Mesendoderm (in vitro differentiated cells): ENCODE data around the gene GTF2IRD2.
"Not testable (repeated sequence)": the region's sequence is repeated elsewhere in the genome, so short reads cannot be mapped to it uniquely, and the experiment has no call there.

ENCODE experiments used
- DNase-seq: peaks from one replicate; pipeline ENCODE4 v3.0.0; 2013
- H2AK5ac ChIP-seq: 2 replicates; pipeline ENCODE4 v1.6.1; 2013; ENCODE audit warnings: low read length, inconsistent platforms
- H2BK120ac ChIP-seq: 2 replicates; pipeline ENCODE4 v1.6.1; 2013; ENCODE audit warnings: low read depth, mild to moderate bottlenecking, low read length, moderate library complexity, mixed read lengths
- H2BK15ac ChIP-seq: replicated peaks from 2 replicates; pipeline ENCODE4 v1.6.1; 2013; ENCODE audit warnings: low read depth, mild to moderate bottlenecking, moderate library complexity
- H2BK5ac ChIP-seq: 2 replicates; pipeline ENCODE4 v1.6.1; 2013; ENCODE audit warnings: low read length, inconsistent platforms
- H3K18ac ChIP-seq: 2 replicates; pipeline ENCODE4 v1.6.1; 2013; ENCODE audit warnings: mild to moderate bottlenecking, low read length, mixed read lengths
- H3K23ac ChIP-seq: one replicate; pipeline ENCODE4 v1.6.1; 2013; ENCODE audit warnings: low read length
- H3K27ac ChIP-seq: 2 replicates; pipeline ENCODE4 v1.5.1; 2013; ENCODE audit warnings: low read depth, mild to moderate bottlenecking, inconsistent platforms, low read length, moderate library complexity
- H3K27me3 ChIP-seq: 2 replicates; pipeline ENCODE4 v1.6.1; 2013; ENCODE audit warnings: low read length, control low read depth, mild to moderate bottlenecking, inconsistent platforms; ENCODE audit not compliant: insufficient read depth, poor library complexity
- H3K36me3 ChIP-seq: 2 replicates; pipeline ENCODE4 v1.6.1; 2013; ENCODE audit warnings: low read length, inconsistent platforms; ENCODE audit not compliant: control insufficient read depth, insufficient read depth
- H3K4ac ChIP-seq: one replicate; pipeline ENCODE4 v1.6.1; 2013; ENCODE audit warnings: low read depth, mild to moderate bottlenecking, low read length, moderate library complexity
- H3K4me1 ChIP-seq: 2 replicates; pipeline ENCODE4 v1.6.1; 2013; ENCODE audit warnings: low read depth, low read length, inconsistent platforms; ENCODE audit not compliant: control insufficient read depth
- H3K4me2 ChIP-seq: 2 replicates; pipeline ENCODE4 v1.6.1; 2013; ENCODE audit warnings: low read length
- H3K4me3 ChIP-seq: 2 replicates; pipeline ENCODE4 v1.5.1; 2013; ENCODE audit warnings: mild to moderate bottlenecking, low read length
- H3K56ac ChIP-seq: one replicate; pipeline ENCODE4 v1.6.1; 2013; ENCODE audit warnings: low read length
- H3K79me1 ChIP-seq: 2 replicates; pipeline ENCODE4 v1.6.1; 2013; ENCODE audit warnings: low read length, inconsistent platforms
- H3K79me2 ChIP-seq: 2 replicates; pipeline ENCODE4 v1.6.1; 2013; ENCODE audit warnings: mild to moderate bottlenecking, low read length; ENCODE audit not compliant: control insufficient read depth, insufficient read depth
- H3K9ac ChIP-seq: 2 replicates; pipeline ENCODE4 v1.6.1; 2013; ENCODE audit warnings: low read length, inconsistent platforms
- H4K5ac ChIP-seq: one replicate; pipeline ENCODE4 v1.6.1; 2013; ENCODE audit warnings: low read length
- H4K8ac ChIP-seq: one replicate; pipeline ENCODE4 v1.6.1; 2013; ENCODE audit warnings: low read depth, mild to moderate bottlenecking, control low read depth, low read length, moderate library complexity
- WGBS: extraction: QIAGEN DNeasy Blood & Tissue Kit; methylation state at CpG from one replicate; pipeline ENCODE4 v1.1.7; 2013; ENCODE audit warnings: low lambda C conversion rate, missing lambda C conversion rate; ENCODE audit not compliant: insufficient coverage; ENCODE audit errors: extremely low coverage; 5-methylcytosine and 5-hydroxymethylcytosine counted together

GTF2IRD2 gene

GRCh38 chr7:74766991-74767390 is 84.4 kb downstream of the GTF2IRD2 start:
- not testable (repeated sequence) for H3K4me1 ChIP-seq, H3K4me2 ChIP-seq, H3K23ac ChIP-seq, H3K36me3 ChIP-seq, H3K27ac ChIP-seq, H3K56ac ChIP-seq, H2BK5ac ChIP-seq, H2AK5ac ChIP-seq, H3K79me1 ChIP-seq, H3K4me3 ChIP-seq, H3K27me3 ChIP-seq, H2BK120ac ChIP-seq, H3K9ac ChIP-seq, H3K4ac ChIP-seq, H2BK15ac ChIP-seq, H3K18ac ChIP-seq, H4K5ac ChIP-seq, H4K8ac ChIP-seq, H3K79me2 ChIP-seq, DNase-seq
- WGBS = no CpG with 5 or more reads among the region's 10 CpGs

GRCh38 chr7:74766509-74766908 is 84.9 kb downstream of the GTF2IRD2 start:
- H3K4me2 ChIP-seq, H2BK120ac ChIP-seq, H3K56ac ChIP-seq, H4K5ac ChIP-seq, H3K36me3 ChIP-seq, H2BK15ac ChIP-seq, H4K8ac ChIP-seq, H2AK5ac ChIP-seq, H2BK5ac ChIP-seq, H3K23ac ChIP-seq, H3K27me3 ChIP-seq, H3K4ac ChIP-seq, H3K79me2 ChIP-seq, H3K79me1 ChIP-seq, H3K18ac ChIP-seq, H3K27ac ChIP-seq, DNase-seq, H3K4me3 ChIP-seq, H3K4me1 ChIP-seq, H3K9ac ChIP-seq: not testable (repeated sequence)
- no CpG with 5 or more reads among the region's 7 CpGs for WGBS

GRCh38 chr7:74765205-74765918 is 86.0 kb downstream of the GTF2IRD2 start:
- H3K27ac ChIP-seq, H3K79me2 ChIP-seq, H2AK5ac ChIP-seq, H3K23ac ChIP-seq, H4K8ac ChIP-seq, DNase-seq, H3K27me3 ChIP-seq, H2BK5ac ChIP-seq, H3K4me3 ChIP-seq, H3K4me2 ChIP-seq, H3K9ac ChIP-seq, H3K4ac ChIP-seq, H2BK120ac ChIP-seq, H2BK15ac ChIP-seq, H3K56ac ChIP-seq, H4K5ac ChIP-seq, H3K18ac ChIP-seq, H3K36me3 ChIP-seq, H3K79me1 ChIP-seq, H3K4me1 ChIP-seq: not testable (repeated sequence)
- no CpG with 5 or more reads among the region's 17 CpGs for WGBS

- not testable (repeated sequence) for H3K27ac ChIP-seq
Observed at GRCh38 chr7:74758982-74759381, 92.4 kb downstream of the GTF2IRD2 start.

GRCh38 chr7:74758268-74758667 is 93.1 kb downstream of the GTF2IRD2 start:
- not testable (repeated sequence) for H3K27me3 ChIP-seq, H3K79me2 ChIP-seq, H2AK5ac ChIP-seq, H2BK15ac ChIP-seq, H3K4me1 ChIP-seq, H4K8ac ChIP-seq, H3K23ac ChIP-seq, H2BK120ac ChIP-seq, H3K36me3 ChIP-seq, H3K56ac ChIP-seq, H3K18ac ChIP-seq, H4K5ac ChIP-seq, H3K4me3 ChIP-seq, H3K9ac ChIP-seq, H2BK5ac ChIP-seq, H3K27ac ChIP-seq, H3K4ac ChIP-seq, H3K79me1 ChIP-seq, DNase-seq, H3K4me2 ChIP-seq
- WGBS = no CpG with 5 or more reads among the region's 7 CpGs

More at GRCh38 chr7:74758982-74759381, 92.4 kb downstream of the GTF2IRD2 start:
- not testable (repeated sequence) for H3K23ac ChIP-seq, H3K4me2 ChIP-seq, H3K18ac ChIP-seq, H3K36me3 ChIP-seq, DNase-seq, H2BK15ac ChIP-seq, H3K79me1 ChIP-seq, H3K4me1 ChIP-seq, H2BK120ac ChIP-seq, H3K4ac ChIP-seq, H3K27me3 ChIP-seq, H3K56ac ChIP-seq, H3K4me3 ChIP-seq, H4K5ac ChIP-seq, H4K8ac ChIP-seq, H3K79me2 ChIP-seq, H2AK5ac ChIP-seq, H3K9ac ChIP-seq, H2BK5ac ChIP-seq
- WGBS = no CpG with 5 or more reads among the region's 3 CpGs

- H3K27ac ChIP-seq, H3K23ac ChIP-seq, H3K79me2 ChIP-seq, H3K79me1 ChIP-seq, H2AK5ac ChIP-seq, H3K56ac ChIP-seq, H2BK120ac ChIP-seq, H3K4me2 ChIP-seq, H3K27me3 ChIP-seq, H3K4me3 ChIP-seq, H2BK15ac ChIP-seq, H3K4ac ChIP-seq, H3K4me1 ChIP-seq, H3K18ac ChIP-seq, H3K9ac ChIP-seq, H2BK5ac ChIP-seq, H4K5ac ChIP-seq, H4K8ac ChIP-seq, DNase-seq, H3K36me3 ChIP-seq: not testable (repeated sequence)
- no CpG with 5 or more reads among the region's 5 CpGs for WGBS
Observed at GRCh38 chr7:74756673-74757072, 94.7 kb downstream of the GTF2IRD2 start.
